IPS-15b (cell line): Measurements from ENCODE around the gene TEX11.
A peak's percentile ranks its signal among the peaks of the same experiment; 100 is the strongest.
"Not testable (repeated sequence)": the region's sequence is repeated elsewhere in the genome, so short reads cannot be mapped to it uniquely, and the experiment has no call there.

Experiments
- H3K27me3 ChIP-seq: one replicate; pipeline ENCODE4 v1.6.1; 2013; ENCODE audit warnings: low read length; ENCODE audit not compliant: control insufficient read depth, insufficient read depth
- H3K36me3 ChIP-seq: one replicate; pipeline ENCODE4 v1.6.1; 2013; ENCODE audit warnings: low read length; ENCODE audit not compliant: control insufficient read depth, insufficient read depth
- H3K4me1 ChIP-seq: one replicate; pipeline ENCODE4 v1.6.1; 2013; ENCODE audit warnings: mild to moderate bottlenecking, low read length; ENCODE audit not compliant: control insufficient read depth, insufficient read depth
- H3K4me3 ChIP-seq: one replicate; pipeline ENCODE4 v1.5.1; 2013; ENCODE audit warnings: low read depth, low read length
- H3K9ac ChIP-seq: one replicate; pipeline ENCODE4 v1.6.1; 2013; ENCODE audit warnings: low read depth, mild to moderate bottlenecking, low read length
- H3K9me3 ChIP-seq: one replicate; pipeline ENCODE4 v1.6.1; 2013; ENCODE audit warnings: mild to moderate bottlenecking, low read length; ENCODE audit not compliant: control insufficient read depth, insufficient read depth

TEX11 gene

DNA sequence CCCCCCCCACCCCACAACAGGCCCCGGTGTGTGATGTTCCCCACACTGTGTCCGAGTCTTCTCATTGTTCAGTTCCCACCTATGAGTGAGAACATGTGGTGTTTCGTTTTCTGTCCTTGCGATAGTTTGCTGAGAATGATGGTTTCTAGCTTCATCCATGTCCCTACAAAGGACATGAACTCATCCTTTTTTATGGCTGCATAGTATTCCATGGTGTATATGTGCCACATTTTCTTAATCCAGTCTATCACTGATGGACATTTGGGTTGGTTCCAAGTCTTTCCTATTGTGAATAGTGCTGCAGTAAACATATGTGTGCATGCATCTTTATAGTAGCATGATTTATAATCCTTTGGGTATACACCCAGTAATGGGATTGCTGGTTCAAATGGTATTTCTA is 393.2 kb downstream of the TEX11 start:
- not testable (repeated sequence) for H3K4me3 ChIP-seq, H3K9me3 ChIP-seq, H3K27me3 ChIP-seq, H3K4me1 ChIP-seq, H3K36me3 ChIP-seq, H3K9ac ChIP-seq

GRCh38 chrX:70509078-70509477 is 399.4 kb downstream of the TEX11 start:
- Histone ChIP-seq H3K4me1 (no peaks in the 10 kb centered on the region), H3K27me3 (no peaks in the 10 kb centered on the region), H3K9me3 (no peaks in the 10 kb centered on the region), H3K36me3 (peaks cover 7% of the 10 kb centered on the region), H3K4me3 (no peak overlapping the region), H3K9ac (no peak overlapping the region)

DNA sequence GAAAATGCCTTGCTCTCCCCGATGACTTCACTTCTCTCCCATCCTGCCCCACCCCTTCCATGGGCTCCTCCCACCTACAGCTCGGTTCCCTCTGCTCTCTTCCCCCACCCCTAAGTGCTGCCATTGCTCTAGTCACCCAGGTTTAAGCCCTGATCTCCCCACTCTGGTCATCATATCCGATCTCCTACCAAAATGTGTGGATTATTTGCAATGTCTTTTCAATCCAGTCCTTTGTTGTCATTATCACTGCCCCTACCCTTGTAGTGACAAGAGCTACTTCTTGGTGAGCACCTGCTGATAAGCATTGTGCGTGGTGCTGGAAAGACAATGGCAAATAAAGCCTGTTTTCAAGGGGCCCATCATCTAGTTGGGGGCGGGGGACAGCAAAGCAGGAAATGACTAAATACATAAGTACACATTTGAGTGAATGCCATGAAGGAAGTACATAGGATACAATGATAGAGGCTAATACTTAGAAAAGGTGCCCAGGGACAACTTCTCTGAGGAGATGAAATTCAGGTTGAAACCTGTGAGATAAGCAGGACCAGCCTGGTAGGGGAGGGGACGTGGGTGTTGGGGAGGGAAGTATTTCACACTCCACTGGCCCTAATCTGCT is 400.1 kb downstream of the TEX11 start:
- no peaks in the 10 kb centered on the region for H3K4me1 ChIP-seq
- no peaks in the 10 kb centered on the region for H3K27me3 ChIP-seq

DNA sequence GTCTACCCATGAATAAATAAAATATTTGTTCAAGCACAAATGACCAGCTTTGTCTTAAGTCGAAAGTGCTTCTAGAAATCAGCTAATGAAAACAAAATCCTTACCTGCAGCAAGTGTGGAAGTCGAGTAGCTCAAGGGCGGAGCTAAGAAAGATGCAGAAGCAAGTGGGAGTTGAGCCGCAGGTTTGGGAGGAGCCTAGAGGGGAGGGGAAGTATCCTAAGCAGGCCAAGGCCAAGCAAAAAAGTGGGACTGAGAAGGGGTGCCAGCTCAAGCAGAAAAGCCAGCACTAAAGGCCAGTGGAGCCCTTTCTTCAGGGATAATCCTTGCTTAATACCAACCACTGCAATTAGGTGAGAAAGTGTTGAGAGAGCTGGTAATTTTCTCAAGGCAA is 403.1 kb downstream of the TEX11 start:
- Histone ChIP-seq H3K4me1 (no peaks in the 10 kb centered on the region), H3K27me3 (no peaks in the 10 kb centered on the region), H3K36me3 (peaks cover 20% of the 10 kb centered on the region), H3K4me3 (no peak overlapping the region), H3K9ac (no peak overlapping the region), H3K9me3 (peaks cover 2% of the 10 kb centered on the region)

More for the DNA sequence above, 400.1 kb downstream of the TEX11 start:
- peak overlapping the region; percentile 5 for H3K4me3 ChIP-seq
- no peaks in the 10 kb centered on the region for H3K9me3 ChIP-seq
- H3K36me3 ChIP-seq: peaks cover 13% of the 10 kb centered on the region
- no peak overlapping the region for H3K9ac ChIP-seq

DNA sequence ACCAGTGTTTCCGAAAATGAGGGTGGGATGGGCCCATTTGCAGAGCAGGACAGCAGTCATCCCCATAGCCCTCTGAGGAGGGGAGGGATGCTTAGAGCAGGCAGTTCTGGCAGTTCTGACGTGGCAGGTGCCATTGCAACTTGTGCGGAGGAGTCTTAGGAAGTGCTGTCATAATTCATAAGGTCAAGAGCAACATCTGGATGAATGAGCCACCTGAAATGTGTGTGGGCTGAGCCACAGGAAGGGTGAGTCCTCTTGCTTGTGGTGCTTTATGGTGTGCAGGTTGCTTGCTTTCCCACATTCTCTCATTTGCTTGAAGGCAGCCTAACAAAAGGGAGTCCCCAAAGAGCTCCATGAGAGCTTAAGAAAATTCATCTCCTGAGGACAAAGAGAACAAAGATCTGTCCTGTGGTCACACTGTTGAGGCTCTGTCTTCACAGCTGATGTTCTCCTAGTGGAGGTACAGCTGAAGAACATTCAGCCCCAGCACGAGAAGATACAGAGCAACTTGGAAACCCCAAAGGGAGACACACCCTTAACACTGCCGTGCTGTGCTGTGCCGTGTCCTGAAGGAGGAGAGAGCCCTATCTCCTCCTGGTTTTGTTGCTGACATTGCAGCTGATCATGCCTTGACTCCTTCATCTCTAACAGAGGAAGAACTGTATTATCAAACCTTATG is 403.6 kb downstream of the TEX11 start:
- H3K9ac ChIP-seq: no peak overlapping the region
- H3K4me3 ChIP-seq: no peak overlapping the region
- H3K36me3 ChIP-seq: peaks cover 23% of the 10 kb centered on the region
- peaks cover 3% of the 10 kb centered on the region for H3K9me3 ChIP-seq
- no peaks in the 10 kb centered on the region for H3K4me1 ChIP-seq
- H3K27me3 ChIP-seq: no peaks in the 10 kb centered on the region

- Histone ChIP-seq H3K4me1 (no peaks in the 10 kb centered on the region), H3K36me3 (peaks cover 31% of the 10 kb centered on the region), H3K4me3 (no peak overlapping the region), H3K9me3 (peaks cover 3% of the 10 kb centered on the region), H3K27me3 (no peaks in the 10 kb centered on the region), H3K9ac (no peak overlapping the region)
Measured at GRCh38 chrX:70500826-70501225, 407.7 kb downstream of the TEX11 start.

DNA sequence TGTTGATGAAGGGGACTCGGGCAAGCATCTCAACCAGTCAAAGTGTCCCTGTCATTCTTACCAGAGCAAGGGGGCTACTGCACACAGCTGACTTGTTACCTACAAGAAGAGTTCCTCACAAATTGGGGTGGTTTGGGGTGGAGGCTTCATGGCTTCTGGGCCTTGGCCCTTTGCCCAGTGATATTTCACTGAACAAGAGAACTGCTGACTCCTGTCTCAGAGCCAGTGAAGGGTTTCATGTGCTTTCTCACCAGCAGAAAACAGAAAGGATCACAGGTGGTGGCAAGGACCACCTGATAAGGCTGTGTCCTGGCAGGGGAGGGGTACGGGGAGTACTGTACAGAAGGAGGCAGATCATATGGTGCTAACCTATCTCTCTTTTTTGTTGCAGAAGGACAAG is 410.4 kb downstream of the TEX11 start:
- H3K9me3 ChIP-seq: peaks cover 3% of the 10 kb centered on the region
- H3K9ac ChIP-seq: no peak overlapping the region
- peaks cover 30% of the 10 kb centered on the region for H3K36me3 ChIP-seq
- no peaks in the 10 kb centered on the region for H3K27me3 ChIP-seq
- no peak overlapping the region for H3K4me3 ChIP-seq
- H3K4me1 ChIP-seq: no peaks in the 10 kb centered on the region

DNA sequence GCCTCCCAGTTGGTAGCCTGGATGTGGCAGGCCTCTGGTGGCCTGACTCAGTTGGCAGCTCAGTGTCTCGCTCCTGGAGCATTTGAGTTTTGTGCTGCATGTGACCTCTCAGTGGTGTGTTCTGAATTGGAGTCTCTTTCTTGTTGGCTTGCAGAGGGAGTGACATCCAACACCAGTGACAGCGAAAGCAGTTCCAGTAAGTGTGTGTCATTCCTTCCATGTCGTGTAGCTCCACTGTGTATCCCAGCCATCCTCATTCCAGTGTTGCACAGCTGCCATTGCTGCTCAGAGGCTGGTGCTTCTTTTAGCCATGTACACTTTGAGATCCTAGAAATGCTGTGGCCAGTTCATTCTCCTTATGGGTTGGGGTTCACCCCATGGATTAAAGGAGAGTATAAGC is 411.5 kb downstream of the TEX11 start:
- no peak overlapping the region for H3K9ac ChIP-seq
- H3K4me1 ChIP-seq: no peaks in the 10 kb centered on the region
- no peaks in the 10 kb centered on the region for H3K27me3 ChIP-seq
- peaks cover 3% of the 10 kb centered on the region for H3K9me3 ChIP-seq
- peaks cover 36% of the 10 kb centered on the region for H3K36me3 ChIP-seq
- no peak overlapping the region for H3K4me3 ChIP-seq

GRCh38 chrX:70496491-70496890 is 412.0 kb downstream of the TEX11 start:
- no peaks in the 10 kb centered on the region for H3K27me3 ChIP-seq
- peaks cover 3% of the 10 kb centered on the region for H3K9me3 ChIP-seq
- no peak overlapping the region for H3K4me3 ChIP-seq
- no peak overlapping the region for H3K9ac ChIP-seq
- H3K4me1 ChIP-seq: no peaks in the 10 kb centered on the region
- peaks cover 41% of the 10 kb centered on the region for H3K36me3 ChIP-seq

DNA sequence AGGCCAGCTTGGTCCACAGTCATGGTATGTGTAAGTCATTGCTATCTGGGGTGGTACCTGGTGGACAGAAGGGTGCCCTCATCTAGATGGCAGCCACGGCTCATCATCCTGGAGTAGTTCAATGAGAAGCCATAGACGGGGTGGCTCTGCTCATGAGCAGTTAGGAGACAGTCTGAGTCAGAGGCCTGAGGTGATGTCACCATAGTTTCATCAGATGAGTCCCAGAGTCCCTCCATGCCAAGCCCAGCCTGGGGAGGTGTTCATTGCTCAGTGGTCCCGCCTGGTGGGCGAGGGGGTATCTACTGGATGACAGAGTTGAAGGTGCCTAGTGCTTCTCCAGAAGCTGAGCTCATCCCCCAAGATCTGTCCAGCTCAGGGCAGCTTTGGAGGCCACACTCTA is 414.1 kb downstream of the TEX11 start:
- peaks cover 40% of the 10 kb centered on the region for H3K36me3 ChIP-seq

GRCh38 chrX:70488856-70489255 is 419.7 kb downstream of the TEX11 start:
- Histone ChIP-seq H3K4me3 (no peak overlapping the region), H3K9ac (no peak overlapping the region), H3K36me3 (peaks cover 35% of the 10 kb centered on the region), H3K4me1 (no peaks in the 10 kb centered on the region), H3K27me3 (no peaks in the 10 kb centered on the region), H3K9me3 (no peaks in the 10 kb centered on the region)

More for the DNA sequence above, 414.1 kb downstream of the TEX11 start:
- no peaks in the 10 kb centered on the region for H3K4me1 ChIP-seq
- no peak overlapping the region for H3K9ac ChIP-seq
- H3K9me3 ChIP-seq: no peaks in the 10 kb centered on the region
- H3K27me3 ChIP-seq: no peaks in the 10 kb centered on the region
- H3K4me3 ChIP-seq: no peak overlapping the region

DNA sequence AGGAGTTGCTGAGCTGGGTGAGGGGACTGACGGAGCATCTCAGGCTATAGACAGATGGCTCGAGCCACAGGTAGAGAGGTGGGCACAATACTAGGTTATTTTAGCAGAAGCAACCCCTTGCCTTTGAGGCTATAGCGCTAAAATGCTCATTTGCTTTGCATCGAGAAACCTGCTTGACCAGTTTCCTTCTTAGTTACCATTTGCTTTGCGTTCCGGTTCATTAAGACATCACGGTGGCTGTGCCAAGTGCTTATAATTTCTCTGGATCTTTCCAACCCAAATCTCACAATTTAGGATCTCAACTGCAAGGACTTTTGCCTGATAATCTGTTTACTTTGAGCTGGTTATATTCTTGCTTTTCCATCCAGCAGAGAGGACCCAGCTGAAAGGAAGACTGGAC is 423.0 kb downstream of the TEX11 start:
- no peak overlapping the region for H3K9ac ChIP-seq
- H3K9me3 ChIP-seq: no peaks in the 10 kb centered on the region
- no peak overlapping the region for H3K4me3 ChIP-seq
- peaks cover 15% of the 10 kb centered on the region for H3K36me3 ChIP-seq
- no peaks in the 10 kb centered on the region for H3K27me3 ChIP-seq
- no peaks in the 10 kb centered on the region for H3K4me1 ChIP-seq
